ENCODE results near the gene THRB.

Gene THRB

DNA sequence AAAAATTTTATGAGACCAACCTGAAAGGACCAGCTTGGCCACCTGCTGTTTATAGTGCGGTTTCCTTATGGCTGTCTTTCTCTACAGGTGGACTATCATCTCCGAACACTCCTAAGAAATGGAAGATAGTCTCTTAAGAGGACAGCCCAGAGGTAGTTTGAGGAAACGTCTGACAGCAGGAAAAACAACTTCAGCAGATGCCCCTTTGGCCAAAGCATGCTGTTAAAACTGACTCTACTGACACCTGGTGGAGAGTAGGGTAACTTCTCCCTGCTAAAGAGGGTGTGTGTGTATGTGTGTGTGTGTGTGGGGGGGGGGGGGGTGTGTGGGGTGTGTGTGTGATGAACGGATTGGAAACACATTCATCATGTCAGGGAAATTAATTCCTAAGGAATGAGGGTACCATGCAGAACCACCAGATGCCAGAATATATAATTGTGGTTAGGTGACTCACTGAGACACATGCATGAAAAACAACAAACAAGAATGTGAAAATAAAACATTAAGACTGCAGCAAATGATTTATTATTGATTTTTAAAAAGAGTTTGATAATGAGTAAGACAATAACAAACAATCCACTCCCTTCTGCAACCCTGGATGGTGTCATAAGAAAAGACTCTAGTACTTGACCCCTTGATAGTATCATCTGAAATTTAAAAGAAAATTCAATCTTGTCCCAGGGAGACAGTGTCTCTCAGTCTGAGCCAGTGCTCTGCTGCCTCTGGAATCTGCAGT lies 256.5 kb downstream of the THRB start (continued):
- TF ChIP-seq, protein P1, sequence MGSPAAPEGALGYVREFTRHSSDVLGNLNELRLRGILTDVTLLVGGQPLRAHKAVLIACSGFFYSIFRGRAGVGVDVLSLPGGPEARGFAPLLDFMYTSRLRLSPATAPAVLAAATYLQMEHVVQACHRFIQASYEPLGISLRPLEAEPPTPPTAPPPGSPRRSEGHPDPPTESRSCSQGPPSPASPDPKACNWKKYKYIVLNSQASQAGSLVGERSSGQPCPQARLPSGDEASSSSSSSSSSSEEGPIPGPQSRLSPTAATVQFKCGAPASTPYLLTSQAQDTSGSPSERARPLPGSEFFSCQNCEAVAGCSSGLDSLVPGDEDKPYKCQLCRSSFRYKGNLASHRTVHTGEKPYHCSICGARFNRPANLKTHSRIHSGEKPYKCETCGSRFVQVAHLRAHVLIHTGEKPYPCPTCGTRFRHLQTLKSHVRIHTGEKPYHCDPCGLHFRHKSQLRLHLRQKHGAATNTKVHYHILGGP (tag by site-specific recombination; IDR thresholded peaks at IDR 0.05), result peak; percentile 82; the same call in 1 of the 2 replicates
- TF ChIP-seq ZNF112 (tag by site-specific recombination; IDR thresholded peaks at IDR 0.05), result 0 out of 2 replicates have a peak, but pooled peaks have one; percentile 32
- TF ChIP-seq GFI1B (tag by site-specific recombination; IDR thresholded peaks at IDR 0.05), result peak; percentile 81; the same call in 1 of the 2 replicates
- TF ChIP-seq, protein P2, sequence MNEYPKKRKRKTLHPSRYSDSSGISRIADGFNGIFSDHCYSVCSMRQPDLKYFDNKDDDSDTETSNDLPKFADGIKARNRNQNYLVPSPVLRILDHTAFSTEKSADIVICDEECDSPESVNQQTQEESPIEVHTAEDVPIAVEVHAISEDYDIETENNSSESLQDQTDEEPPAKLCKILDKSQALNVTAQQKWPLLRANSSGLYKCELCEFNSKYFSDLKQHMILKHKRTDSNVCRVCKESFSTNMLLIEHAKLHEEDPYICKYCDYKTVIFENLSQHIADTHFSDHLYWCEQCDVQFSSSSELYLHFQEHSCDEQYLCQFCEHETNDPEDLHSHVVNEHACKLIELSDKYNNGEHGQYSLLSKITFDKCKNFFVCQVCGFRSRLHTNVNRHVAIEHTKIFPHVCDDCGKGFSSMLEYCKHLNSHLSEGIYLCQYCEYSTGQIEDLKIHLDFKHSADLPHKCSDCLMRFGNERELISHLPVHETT (tag by site-specific recombination; IDR thresholded peaks at IDR 0.05), result peak; percentile 91
- peak; percentile 86 for TF ChIP-seq KLF9 (tag by site-specific recombination; IDR thresholded peaks at IDR 0.05; ENCODE audit: low read depth)
- TF ChIP-seq ZNF792 (tag by site-specific recombination; IDR thresholded peaks at IDR 0.05), result no peak
- no peak for TF ChIP-seq ZNF37A (tag by site-specific recombination; IDR thresholded peaks at IDR 0.05)
- TF ChIP-seq ZNF138 (tag by site-specific recombination; IDR thresholded peaks at IDR 0.05; ENCODE audit: borderline replicate concordance), result no peak
- TF ChIP-seq ZNF510 (tag by site-specific recombination; IDR thresholded peaks at IDR 0.05; ENCODE audit: insufficient replicate concordance), result no peak
- no peak for TF ChIP-seq ZNF266 (tag by site-specific recombination; IDR thresholded peaks at IDR 0.05; ENCODE audit: low read depth)
- 0 out of 2 replicates have a peak, but pooled peaks have one; percentile 41 for TF ChIP-seq TCF7L2 (IDR thresholded peaks at IDR 0.05; ENCODE audit: borderline replicate concordance, low read depth, low read length)
- TF ChIP-seq, protein P3, sequence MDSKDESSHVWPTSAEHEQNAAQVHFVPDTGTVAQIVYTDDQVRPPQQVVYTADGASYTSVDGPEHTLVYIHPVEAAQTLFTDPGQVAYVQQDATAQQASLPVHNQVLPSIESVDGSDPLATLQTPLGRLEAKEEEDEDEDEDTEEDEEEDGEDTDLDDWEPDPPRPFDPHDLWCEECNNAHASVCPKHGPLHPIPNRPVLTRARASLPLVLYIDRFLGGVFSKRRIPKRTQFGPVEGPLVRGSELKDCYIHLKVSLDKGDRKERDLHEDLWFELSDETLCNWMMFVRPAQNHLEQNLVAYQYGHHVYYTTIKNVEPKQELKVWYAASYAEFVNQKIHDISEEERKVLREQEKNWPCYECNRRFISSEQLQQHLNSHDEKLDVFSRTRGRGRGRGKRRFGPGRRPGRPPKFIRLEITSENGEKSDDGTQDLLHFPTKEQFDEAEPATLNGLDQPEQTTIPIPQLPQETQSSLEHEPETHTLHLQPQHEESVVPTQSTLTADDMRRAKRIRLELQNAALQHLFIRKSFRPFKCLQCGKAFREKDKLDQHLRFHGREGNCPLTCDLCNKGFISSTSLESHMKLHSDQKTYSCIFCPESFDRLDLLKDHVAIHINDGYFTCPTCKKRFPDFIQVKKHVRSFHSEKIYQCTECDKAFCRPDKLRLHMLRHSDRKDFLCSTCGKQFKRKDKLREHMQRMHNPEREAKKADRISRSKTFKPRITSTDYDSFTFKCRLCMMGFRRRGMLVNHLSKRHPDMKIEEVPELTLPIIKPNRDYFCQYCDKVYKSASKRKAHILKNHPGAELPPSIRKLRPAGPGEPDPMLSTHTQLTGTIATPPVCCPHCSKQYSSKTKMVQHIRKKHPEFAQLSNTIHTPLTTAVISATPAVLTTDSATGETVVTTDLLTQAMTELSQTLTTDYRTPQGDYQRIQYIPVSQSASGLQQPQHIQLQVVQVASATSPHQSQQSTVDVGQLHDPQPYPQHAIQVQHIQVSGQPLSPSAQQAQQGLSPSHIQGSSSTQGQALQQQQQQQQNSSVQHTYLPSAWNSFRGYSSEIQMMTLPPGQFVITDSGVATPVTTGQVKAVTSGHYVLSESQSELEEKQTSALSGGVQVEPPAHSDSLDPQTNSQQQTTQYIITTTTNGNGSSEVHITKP (tag by site-specific recombination; IDR thresholded peaks at IDR 0.05), result no peak
- TF ChIP-seq GLIS1 (tag by site-specific recombination; IDR thresholded peaks at IDR 0.05), result no peak; the same call in 1 of the 2 replicates
- TF ChIP-seq KLF10 (tag by site-specific recombination; IDR thresholded peaks at IDR 0.05), result peak; percentile 92
- TF ChIP-seq, protein P4, sequence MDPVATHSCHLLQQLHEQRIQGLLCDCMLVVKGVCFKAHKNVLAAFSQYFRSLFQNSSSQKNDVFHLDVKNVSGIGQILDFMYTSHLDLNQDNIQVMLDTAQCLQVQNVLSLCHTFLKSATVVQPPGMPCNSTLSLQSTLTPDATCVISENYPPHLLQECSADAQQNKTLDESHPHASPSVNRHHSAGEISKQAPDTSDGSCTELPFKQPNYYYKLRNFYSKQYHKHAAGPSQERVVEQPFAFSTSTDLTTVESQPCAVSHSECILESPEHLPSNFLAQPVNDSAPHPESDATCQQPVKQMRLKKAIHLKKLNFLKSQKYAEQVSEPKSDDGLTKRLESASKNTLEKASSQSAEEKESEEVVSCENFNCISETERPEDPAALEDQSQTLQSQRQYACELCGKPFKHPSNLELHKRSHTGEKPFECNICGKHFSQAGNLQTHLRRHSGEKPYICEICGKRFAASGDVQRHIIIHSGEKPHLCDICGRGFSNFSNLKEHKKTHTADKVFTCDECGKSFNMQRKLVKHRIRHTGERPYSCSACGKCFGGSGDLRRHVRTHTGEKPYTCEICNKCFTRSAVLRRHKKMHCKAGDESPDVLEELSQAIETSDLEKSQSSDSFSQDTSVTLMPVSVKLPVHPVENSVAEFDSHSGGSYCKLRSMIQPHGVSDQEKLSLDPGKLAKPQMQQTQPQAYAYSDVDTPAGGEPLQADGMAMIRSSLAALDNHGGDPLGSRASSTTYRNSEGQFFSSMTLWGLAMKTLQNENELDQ (tag by site-specific recombination; IDR thresholded peaks at IDR 0.05; ENCODE audit: low read depth), result no peak
- TF ChIP-seq, protein P5, sequence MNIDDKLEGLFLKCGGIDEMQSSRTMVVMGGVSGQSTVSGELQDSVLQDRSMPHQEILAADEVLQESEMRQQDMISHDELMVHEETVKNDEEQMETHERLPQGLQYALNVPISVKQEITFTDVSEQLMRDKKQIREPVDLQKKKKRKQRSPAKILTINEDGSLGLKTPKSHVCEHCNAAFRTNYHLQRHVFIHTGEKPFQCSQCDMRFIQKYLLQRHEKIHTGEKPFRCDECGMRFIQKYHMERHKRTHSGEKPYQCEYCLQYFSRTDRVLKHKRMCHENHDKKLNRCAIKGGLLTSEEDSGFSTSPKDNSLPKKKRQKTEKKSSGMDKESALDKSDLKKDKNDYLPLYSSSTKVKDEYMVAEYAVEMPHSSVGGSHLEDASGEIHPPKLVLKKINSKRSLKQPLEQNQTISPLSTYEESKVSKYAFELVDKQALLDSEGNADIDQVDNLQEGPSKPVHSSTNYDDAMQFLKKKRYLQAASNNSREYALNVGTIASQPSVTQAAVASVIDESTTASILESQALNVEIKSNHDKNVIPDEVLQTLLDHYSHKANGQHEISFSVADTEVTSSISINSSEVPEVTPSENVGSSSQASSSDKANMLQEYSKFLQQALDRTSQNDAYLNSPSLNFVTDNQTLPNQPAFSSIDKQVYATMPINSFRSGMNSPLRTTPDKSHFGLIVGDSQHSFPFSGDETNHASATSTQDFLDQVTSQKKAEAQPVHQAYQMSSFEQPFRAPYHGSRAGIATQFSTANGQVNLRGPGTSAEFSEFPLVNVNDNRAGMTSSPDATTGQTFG (tag by site-specific recombination; IDR thresholded peaks at IDR 0.05; ENCODE audit: borderline replicate concordance), result peak; percentile 98
- TF ChIP-seq, protein P6, sequence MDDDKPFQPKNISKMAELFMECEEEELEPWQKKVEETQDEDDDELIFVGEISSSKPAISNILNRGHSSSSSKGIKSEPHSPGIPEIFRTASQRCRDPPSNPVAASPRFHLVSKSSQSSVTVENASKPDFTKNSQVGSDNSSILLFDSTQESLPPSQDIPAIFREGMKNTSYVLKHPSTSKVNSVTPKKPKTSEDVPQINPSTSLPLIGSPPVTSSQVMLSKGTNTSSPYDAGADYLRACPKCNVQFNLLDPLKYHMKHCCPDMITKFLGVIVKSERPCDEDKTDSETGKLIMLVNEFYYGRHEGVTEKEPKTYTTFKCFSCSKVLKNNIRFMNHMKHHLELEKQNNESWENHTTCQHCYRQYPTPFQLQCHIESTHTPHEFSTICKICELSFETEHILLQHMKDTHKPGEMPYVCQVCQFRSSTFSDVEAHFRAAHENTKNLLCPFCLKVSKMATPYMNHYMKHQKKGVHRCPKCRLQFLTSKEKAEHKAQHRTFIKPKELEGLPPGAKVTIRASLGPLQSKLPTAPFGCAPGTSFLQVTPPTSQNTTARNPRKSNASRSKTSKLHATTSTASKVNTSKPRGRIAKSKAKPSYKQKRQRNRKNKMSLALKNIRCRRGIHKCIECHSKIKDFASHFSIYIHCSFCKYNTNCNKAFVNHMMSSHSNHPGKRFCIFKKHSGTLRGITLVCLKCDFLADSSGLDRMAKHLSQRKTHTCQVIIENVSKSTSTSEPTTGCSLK (tag by site-specific recombination; IDR thresholded peaks at IDR 0.05), result no peak
- TF ChIP-seq, protein P7, sequence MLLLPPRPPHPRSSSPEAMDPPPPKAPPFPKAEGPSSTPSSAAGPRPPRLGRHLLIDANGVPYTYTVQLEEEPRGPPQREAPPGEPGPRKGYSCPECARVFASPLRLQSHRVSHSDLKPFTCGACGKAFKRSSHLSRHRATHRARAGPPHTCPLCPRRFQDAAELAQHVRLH (tag by site-specific recombination; IDR thresholded peaks at IDR 0.05), result 0 out of 2 replicates have a peak, but pooled peaks have one; percentile 21
- 0 out of 2 replicates have a peak, but pooled peaks have one; percentile 33 for TF ChIP-seq RBAK (tag by site-specific recombination; IDR thresholded peaks at IDR 0.05)
- no peak; the same call in 1 of the 2 replicates for TF ChIP-seq ZNF114 (tag by site-specific recombination; IDR thresholded peaks at IDR 0.05)
- no peak for TF ChIP-seq OSR2 (tag by site-specific recombination; IDR thresholded peaks at IDR 0.05)
- TF ChIP-seq, protein P8, sequence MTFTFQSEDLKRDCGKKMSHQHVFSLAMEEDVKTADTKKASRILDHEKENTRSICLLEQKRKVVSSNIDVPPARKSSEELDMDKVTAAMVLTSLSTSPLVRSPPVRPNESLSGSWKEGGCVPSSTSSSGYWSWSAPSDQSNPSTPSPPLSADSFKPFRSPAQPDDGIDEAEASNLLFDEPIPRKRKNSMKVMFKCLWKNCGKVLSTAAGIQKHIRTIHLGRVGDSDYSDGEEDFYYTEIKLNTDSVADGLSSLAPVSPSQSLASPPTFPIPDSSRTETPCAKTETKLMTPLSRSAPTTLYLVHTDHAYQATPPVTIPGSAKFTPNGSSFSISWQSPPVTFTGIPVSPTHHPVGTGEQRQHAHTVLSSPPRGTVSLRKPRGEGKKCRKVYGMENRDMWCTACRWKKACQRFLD (tag by site-specific recombination; IDR thresholded peaks at IDR 0.05), result no peak
